Ishikawa (cell line): Measurements from ENCODE around the gene CMTM2.

Source experiments
- CEBPB ChIP-seq: IDR thresholded peaks from 2 replicates; pipeline ENCODE4 v1.6.1; 2012
- CREB1 ChIP-seq: IDR thresholded peaks from 2 replicates; pipeline ENCODE4 v1.6.1; 2012; ENCODE audit warnings: low read depth
- EGR1 ChIP-seq: IDR thresholded peaks from 2 replicates; pipeline ENCODE4 v1.6.1; 2012
- EP300 ChIP-seq: IDR thresholded peaks from 2 replicates; pipeline ENCODE4 v1.6.1; 2012; ENCODE audit warnings: borderline replicate concordance
- FOXM1 ChIP-seq: IDR thresholded peaks from 2 replicates; pipeline ENCODE4 v1.6.1; 2012; ENCODE audit warnings: low read depth, borderline replicate concordance
- NFIC ChIP-seq: IDR thresholded peaks from 2 replicates; pipeline ENCODE4 v1.6.1; 2012
- RAD21 ChIP-seq: IDR thresholded peaks from 2 replicates; pipeline ENCODE4 v1.6.1; 2012; ENCODE audit warnings: low read depth
- TAF1 ChIP-seq: IDR thresholded peaks from 2 replicates; pipeline ENCODE4 v1.6.1; 2012; ENCODE audit warnings: low read depth, mild to moderate bottlenecking
- TCF12 ChIP-seq: IDR thresholded peaks from 2 replicates; pipeline ENCODE4 v1.6.1; 2012; ENCODE audit warnings: low read depth
- TEAD4 ChIP-seq: IDR thresholded peaks from 2 replicates; pipeline ENCODE4 v1.6.1; 2012
- YY1 ChIP-seq: IDR thresholded peaks from 2 replicates; pipeline ENCODE4 v1.6.1; 2012; ENCODE audit warnings: low read depth
- ZBTB7A ChIP-seq: IDR thresholded peaks from 2 replicates; pipeline ENCODE4 v1.6.1; 2012; ENCODE audit warnings: low read depth
- TF ChIP-seq, protein P1 (sequence below): IDR thresholded peaks from 2 replicates; pipeline ENCODE4 v1.6.1; 2012; ENCODE audit warnings: low read depth, mild to moderate bottlenecking
- TF ChIP-seq, protein P2 (sequence below): IDR thresholded peaks from 2 replicates; pipeline ENCODE4 v1.6.1; 2012
- TF ChIP-seq, protein P3 (sequence below): IDR thresholded peaks from 2 replicates; pipeline ENCODE4 v1.6.1; 2012

CMTM2 gene

DNA sequence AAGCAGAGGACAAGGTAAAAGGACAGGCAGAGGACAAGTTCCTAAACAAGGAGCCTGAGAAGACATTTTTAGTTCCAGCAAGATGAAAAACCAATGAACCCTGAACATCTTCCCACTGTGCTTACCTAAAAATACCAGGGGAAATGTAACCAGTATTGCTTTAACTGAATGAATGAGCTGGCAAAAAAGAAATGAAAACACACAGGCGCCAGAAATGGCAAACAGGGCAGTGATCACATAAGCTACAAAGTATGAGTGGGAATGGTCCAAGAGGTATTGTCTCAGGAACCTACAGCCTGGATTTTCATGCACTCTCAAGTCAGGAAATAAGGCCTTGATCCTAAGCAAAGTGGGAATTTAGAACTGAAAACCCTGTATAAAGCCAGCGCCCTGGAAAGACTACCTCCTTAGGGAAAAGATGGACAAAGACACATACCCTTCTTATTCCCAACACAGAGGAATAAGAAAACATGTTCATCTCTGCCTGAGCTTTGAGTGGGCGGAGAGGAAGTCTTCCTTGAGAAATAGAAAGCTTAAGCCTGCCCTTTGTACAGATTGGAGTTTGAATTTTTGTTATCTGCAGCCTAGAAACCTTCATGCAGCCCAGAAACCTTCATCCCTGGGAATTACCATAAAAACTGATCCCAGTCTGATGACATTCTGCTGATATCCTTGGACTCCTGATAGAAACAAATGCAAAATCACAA is 2.1 kb downstream of the CMTM2 start:
- no peak for TF ChIP-seq ZBTB7A
- no peak for TF ChIP-seq TEAD4
- no peak for TF ChIP-seq TAF1
- no peak for TF ChIP-seq EGR1
- TF ChIP-seq NFIC: no peak
- TF ChIP-seq CREB1: no peak
- no peak for TF ChIP-seq EP300
- TF ChIP-seq, protein P1, sequence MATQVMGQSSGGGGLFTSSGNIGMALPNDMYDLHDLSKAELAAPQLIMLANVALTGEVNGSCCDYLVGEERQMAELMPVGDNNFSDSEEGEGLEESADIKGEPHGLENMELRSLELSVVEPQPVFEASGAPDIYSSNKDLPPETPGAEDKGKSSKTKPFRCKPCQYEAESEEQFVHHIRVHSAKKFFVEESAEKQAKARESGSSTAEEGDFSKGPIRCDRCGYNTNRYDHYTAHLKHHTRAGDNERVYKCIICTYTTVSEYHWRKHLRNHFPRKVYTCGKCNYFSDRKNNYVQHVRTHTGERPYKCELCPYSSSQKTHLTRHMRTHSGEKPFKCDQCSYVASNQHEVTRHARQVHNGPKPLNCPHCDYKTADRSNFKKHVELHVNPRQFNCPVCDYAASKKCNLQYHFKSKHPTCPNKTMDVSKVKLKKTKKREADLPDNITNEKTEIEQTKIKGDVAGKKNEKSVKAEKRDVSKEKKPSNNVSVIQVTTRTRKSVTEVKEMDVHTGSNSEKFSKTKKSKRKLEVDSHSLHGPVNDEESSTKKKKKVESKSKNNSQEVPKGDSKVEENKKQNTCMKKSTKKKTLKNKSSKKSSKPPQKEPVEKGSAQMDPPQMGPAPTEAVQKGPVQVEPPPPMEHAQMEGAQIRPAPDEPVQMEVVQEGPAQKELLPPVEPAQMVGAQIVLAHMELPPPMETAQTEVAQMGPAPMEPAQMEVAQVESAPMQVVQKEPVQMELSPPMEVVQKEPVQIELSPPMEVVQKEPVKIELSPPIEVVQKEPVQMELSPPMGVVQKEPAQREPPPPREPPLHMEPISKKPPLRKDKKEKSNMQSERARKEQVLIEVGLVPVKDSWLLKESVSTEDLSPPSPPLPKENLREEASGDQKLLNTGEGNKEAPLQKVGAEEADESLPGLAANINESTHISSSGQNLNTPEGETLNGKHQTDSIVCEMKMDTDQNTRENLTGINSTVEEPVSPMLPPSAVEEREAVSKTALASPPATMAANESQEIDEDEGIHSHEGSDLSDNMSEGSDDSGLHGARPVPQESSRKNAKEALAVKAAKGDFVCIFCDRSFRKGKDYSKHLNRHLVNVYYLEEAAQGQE: no peak
- no peak for TF ChIP-seq YY1
- no peak for TF ChIP-seq CEBPB
- no peak for TF ChIP-seq RAD21
- TF ChIP-seq FOXM1: no peak

DNA sequence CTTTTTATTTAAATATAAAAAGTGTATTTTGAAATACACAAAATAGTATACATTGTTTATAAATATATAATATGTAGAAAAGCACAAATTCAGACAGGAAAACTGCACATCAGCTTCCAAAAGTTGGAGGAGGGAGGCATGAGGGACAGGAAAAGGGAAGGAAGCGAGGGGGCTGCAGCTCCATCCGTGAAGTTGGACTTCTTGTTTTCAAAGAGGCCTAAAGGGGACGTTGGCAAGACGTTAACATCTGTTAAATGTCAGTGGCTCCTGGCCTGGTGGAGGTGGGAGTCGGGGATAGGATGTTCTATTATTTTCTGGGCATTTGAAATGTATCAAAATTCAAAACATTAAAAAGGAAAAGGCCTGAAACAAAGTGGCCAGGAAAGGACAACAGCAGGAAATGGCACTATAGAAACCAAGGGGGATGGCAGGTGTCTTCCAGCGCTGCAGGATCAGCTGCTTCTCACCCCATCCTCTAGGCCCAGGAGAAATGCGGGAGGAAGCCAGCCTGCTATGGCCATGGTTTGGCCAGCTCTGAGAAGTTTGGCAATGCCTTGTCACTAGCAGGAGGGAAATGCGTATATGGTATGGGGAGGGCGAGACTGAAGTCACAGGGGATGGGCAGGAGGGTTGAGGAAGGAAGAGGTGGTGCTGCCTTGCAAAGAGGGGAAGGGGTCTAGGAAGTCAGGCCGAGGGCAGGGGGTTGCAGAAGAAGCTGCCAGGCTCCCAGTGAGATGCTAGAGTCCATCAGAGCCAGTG is 6.4 kb downstream of the CMTM2 start:
- no peak for TF ChIP-seq EP300
- no peak for TF ChIP-seq EGR1
- TF ChIP-seq, protein P2, sequence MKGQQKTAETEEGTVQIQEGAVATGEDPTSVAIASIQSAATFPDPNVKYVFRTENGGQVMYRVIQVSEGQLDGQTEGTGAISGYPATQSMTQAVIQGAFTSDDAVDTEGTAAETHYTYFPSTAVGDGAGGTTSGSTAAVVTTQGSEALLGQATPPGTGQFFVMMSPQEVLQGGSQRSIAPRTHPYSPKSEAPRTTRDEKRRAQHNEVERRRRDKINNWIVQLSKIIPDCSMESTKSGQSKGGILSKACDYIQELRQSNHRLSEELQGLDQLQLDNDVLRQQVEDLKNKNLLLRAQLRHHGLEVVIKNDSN: no peak
- no peak for TF ChIP-seq FOXM1
- TF ChIP-seq TCF12: no peak
- no peak for TF ChIP-seq CREB1
- TF ChIP-seq CEBPB: no peak
- TF ChIP-seq, protein P3, sequence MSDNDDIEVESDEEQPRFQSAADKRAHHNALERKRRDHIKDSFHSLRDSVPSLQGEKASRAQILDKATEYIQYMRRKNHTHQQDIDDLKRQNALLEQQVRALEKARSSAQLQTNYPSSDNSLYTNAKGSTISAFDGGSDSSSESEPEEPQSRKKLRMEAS: no peak
- no peak for TF ChIP-seq NFIC

DNA sequence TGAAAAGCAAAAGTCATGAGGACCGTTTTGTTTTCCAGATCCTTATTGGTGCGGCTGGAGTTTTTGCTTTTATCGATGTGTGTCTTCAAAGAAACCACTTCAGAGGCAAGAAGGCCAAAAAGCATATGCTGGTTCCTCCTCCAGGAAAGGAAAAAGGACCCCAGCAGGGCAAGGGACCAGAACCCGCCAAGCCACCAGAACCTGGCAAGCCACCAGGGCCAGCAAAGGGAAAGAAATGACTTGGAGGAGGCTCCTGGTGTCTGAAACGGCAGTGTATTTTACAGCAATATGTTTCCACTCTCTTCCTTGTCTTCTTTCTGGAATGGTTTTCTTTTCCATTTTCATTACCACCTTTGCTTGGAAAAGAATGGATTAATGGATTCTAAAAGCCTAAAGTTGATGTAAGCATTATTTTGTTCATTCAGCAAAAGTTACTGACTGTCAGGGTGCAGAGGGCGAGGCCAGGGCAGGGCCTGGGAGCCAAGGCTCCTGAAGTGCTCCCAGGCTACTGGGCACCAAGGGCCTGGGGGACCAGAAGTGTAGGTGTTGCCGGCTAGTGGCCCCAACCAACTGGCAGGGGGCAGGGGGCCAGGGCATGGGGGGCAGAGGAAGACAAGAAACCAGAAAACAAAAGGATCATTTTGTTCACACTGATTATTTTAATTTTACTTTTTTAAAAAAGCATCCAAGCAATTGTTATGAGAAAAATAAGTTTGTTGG is 8.8 kb downstream of the CMTM2 start:
- TF ChIP-seq YY1: no peak
- TF ChIP-seq RAD21: no peak
- TF ChIP-seq TEAD4: no peak
- no peak for TF ChIP-seq CREB1
- TF ChIP-seq, protein P1: no peak
- TF ChIP-seq TAF1: no peak
- no peak for TF ChIP-seq EGR1
- no peak for TF ChIP-seq TCF12
- TF ChIP-seq FOXM1: no peak
- TF ChIP-seq, protein P2: no peak
- TF ChIP-seq CEBPB: no peak
- no peak for TF ChIP-seq ZBTB7A
- no peak for TF ChIP-seq NFIC
- no peak for TF ChIP-seq EP300
- TF ChIP-seq, protein P3: no peak

DNA sequence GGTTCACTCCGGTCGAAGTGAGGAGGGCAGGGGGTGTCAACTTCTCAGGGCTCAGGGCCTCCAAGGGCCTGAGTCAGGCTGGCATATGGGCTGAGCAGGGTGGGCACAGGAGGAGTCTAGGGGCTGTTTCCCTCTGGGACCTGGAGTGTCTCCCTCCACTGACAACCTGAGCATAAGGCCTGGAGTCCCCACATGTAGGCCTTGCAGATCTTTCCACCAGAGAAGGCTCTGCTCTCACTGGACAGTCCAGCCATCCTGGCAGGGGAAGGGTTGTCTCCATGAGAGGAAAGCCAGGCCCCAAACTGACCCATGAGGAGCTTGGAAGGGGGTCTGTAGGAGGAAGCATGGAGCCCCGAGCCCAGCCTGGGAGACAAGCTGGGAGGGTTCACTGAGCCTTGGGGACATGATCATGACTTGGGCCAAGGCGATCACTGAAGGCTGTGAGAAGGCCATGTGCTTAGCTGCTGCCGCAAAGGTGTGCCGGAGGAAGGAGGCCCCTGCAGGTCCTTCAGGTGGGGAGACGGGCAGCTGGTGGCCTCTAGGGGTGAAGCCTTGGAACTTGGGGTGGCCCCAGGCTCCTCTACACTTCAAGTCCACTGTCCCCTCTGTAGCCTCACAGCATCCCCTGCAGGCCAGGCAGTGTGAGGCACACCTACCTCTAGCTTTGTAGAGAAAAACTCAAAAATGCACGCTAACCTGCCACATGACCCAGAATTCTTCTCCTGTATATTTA is 9.9 kb downstream of the CMTM2 start:
- TF ChIP-seq EGR1: no peak
- TF ChIP-seq TAF1: no peak
- TF ChIP-seq, protein P1: no peak
- peak; percentile 85 for TF ChIP-seq RAD21
- TF ChIP-seq EP300: no peak
